Measurements from ENCODE around the gene RAD51B.

Gene RAD51B

GRCh38 chr14:68552602-68553001, 733.0 kb downstream of the RAD51B start:
- H3K27me3 ChIP-seq (ENCODE audit: insufficient read depth, low read length, poor library complexity), result no peaks in the 10 kb centered on the region
- no peak overlapping the region for H3K18ac ChIP-seq (ENCODE audit: low read length)
- no peak overlapping the region for H3K9ac ChIP-seq (ENCODE audit: low read length)
- peaks cover 16% of the 10 kb centered on the region for H3K4me1 ChIP-seq (ENCODE audit: control insufficient read depth, low read depth, low read length)
- no peak overlapping the region for H2BK120ac ChIP-seq (ENCODE audit: low read depth, low read length)
- no peaks in the 10 kb centered on the region for H3K79me1 ChIP-seq (ENCODE audit: low read length)
- H3K79me2 ChIP-seq (ENCODE audit: control insufficient read depth, insufficient read depth, low read length), result no peaks in the 10 kb centered on the region
- H3K4me2 ChIP-seq (ENCODE audit: low read length), result no peak overlapping the region
- H3K23ac ChIP-seq (ENCODE audit: low read length), result no peak overlapping the region
- H4K5ac ChIP-seq (ENCODE audit: low read length), result no peak overlapping the region
- H3K27ac ChIP-seq (ENCODE audit: low read depth, low read length), result no peak overlapping the region
- no peaks in the 10 kb centered on the region for H3K36me3 ChIP-seq (ENCODE audit: control insufficient read depth, insufficient read depth, low read length)
- H2AK5ac ChIP-seq (ENCODE audit: low read length), result no peak overlapping the region
- no peak for DNase-seq
- no peak overlapping the region for H2BK5ac ChIP-seq (ENCODE audit: low read length)
- WGBS (ENCODE audit: extremely low coverage, insufficient coverage, low lambda C conversion rate), result no CpG with 5 or more reads among the region's 2 CpGs
- H4K8ac ChIP-seq (ENCODE audit: low read depth, low read length), result no peak overlapping the region
- H2BK15ac ChIP-seq (replicated peaks; ENCODE audit: low read depth), result no peak overlapping the region
- H3K4me3 ChIP-seq (ENCODE audit: low read length), result no peak overlapping the region
- no peak overlapping the region for H3K4ac ChIP-seq (ENCODE audit: low read depth, low read length)
- no peak overlapping the region for H3K56ac ChIP-seq (ENCODE audit: low read length)

- H2BK15ac ChIP-seq (replicated peaks; ENCODE audit: low read depth), result no peak overlapping the region
- peaks cover 15% of the 10 kb centered on the region for H3K4me1 ChIP-seq (ENCODE audit: control insufficient read depth, low read depth, low read length)
- H2BK5ac ChIP-seq (ENCODE audit: low read length), result no peak overlapping the region
- H3K18ac ChIP-seq (ENCODE audit: low read length), result no peak overlapping the region
- no peak overlapping the region for H3K4me3 ChIP-seq (ENCODE audit: low read length)
- H2AK5ac ChIP-seq (ENCODE audit: low read length), result no peak overlapping the region
- H3K4me2 ChIP-seq (ENCODE audit: low read length), result no peak overlapping the region
- no peak overlapping the region for H3K23ac ChIP-seq (ENCODE audit: low read length)
- no peak overlapping the region for H3K9ac ChIP-seq (ENCODE audit: low read length)
- no peak overlapping the region for H3K4ac ChIP-seq (ENCODE audit: low read depth, low read length)
- H2BK120ac ChIP-seq (ENCODE audit: low read depth, low read length), result no peak overlapping the region
- WGBS (ENCODE audit: extremely low coverage, insufficient coverage, low lambda C conversion rate), result no CpG with 5 or more reads among the region's 3 CpGs
- no peaks in the 10 kb centered on the region for H3K79me2 ChIP-seq (ENCODE audit: control insufficient read depth, insufficient read depth, low read length)
- H3K27me3 ChIP-seq (ENCODE audit: insufficient read depth, low read length, poor library complexity), result no peaks in the 10 kb centered on the region
- H3K56ac ChIP-seq (ENCODE audit: low read length), result no peak overlapping the region
- DNase-seq, result no peak
- H4K5ac ChIP-seq (ENCODE audit: low read length), result no peak overlapping the region
- H4K8ac ChIP-seq (ENCODE audit: low read depth, low read length), result no peak overlapping the region
- no peaks in the 10 kb centered on the region for H3K36me3 ChIP-seq (ENCODE audit: control insufficient read depth, insufficient read depth, low read length)
- H3K79me1 ChIP-seq (ENCODE audit: low read length), result no peaks in the 10 kb centered on the region
- no peak overlapping the region for H3K27ac ChIP-seq (ENCODE audit: low read depth, low read length)
Measured at GRCh38 chr14:68553311-68553710, 733.7 kb downstream of the RAD51B start.

- Histone ChIP-seq H3K27me3 (ENCODE audit: insufficient read depth, low read length, poor library complexity) (no peaks in the 10 kb centered on the region), H3K79me1 (ENCODE audit: low read length) (no peaks in the 10 kb centered on the region), H3K79me2 (ENCODE audit: control insufficient read depth, insufficient read depth, low read length) (no peaks in the 10 kb centered on the region), H2BK120ac (ENCODE audit: low read depth, low read length) (no peak overlapping the region), H3K36me3 (ENCODE audit: control insufficient read depth, insufficient read depth, low read length) (no peaks in the 10 kb centered on the region), H3K4me1 (ENCODE audit: control insufficient read depth, low read depth, low read length) (peaks cover 9% of the 10 kb centered on the region), H3K23ac (ENCODE audit: low read length) (no peak overlapping the region), H4K8ac (ENCODE audit: low read depth, low read length) (no peak overlapping the region), H3K27ac (ENCODE audit: low read depth, low read length) (no peak overlapping the region), H4K5ac (ENCODE audit: low read length) (no peak overlapping the region), H3K4ac (ENCODE audit: low read depth, low read length) (no peak overlapping the region), H2BK5ac (ENCODE audit: low read length) (no peak overlapping the region), H3K56ac (ENCODE audit: low read length) (no peak overlapping the region), H3K4me2 (ENCODE audit: low read length) (no peak overlapping the region), H3K4me3 (ENCODE audit: low read length) (no peak overlapping the region), H3K18ac (ENCODE audit: low read length) (no peak overlapping the region), H3K9ac (ENCODE audit: low read length) (no peak overlapping the region), H2BK15ac (replicated peaks; ENCODE audit: low read depth) (no peak overlapping the region), H2AK5ac (ENCODE audit: low read length) (no peak overlapping the region)
- DNase-seq, result no peak
- no CpG with 5 or more reads among the region's 4 CpGs for WGBS (ENCODE audit: extremely low coverage, insufficient coverage, low lambda C conversion rate)
Measured at GRCh38 chr14:68554231-68554630, 734.7 kb downstream of the RAD51B start.

GRCh38 chr14:68556253-68556652, 736.7 kb downstream of the RAD51B start:
- no peak overlapping the region for H2BK120ac ChIP-seq (ENCODE audit: low read depth, low read length)
- no peak overlapping the region for H3K23ac ChIP-seq (ENCODE audit: low read length)
- no peak overlapping the region for H3K9ac ChIP-seq (ENCODE audit: low read length)
- peaks cover 7% of the 10 kb centered on the region for H3K4me1 ChIP-seq (ENCODE audit: control insufficient read depth, low read depth, low read length)
- H2BK15ac ChIP-seq (replicated peaks; ENCODE audit: low read depth), result no peak overlapping the region
- DNase-seq, result no peak
- H4K8ac ChIP-seq (ENCODE audit: low read depth, low read length), result no peak overlapping the region
- no peak overlapping the region for H3K18ac ChIP-seq (ENCODE audit: low read length)
- H3K56ac ChIP-seq (ENCODE audit: low read length), result no peak overlapping the region
- H3K4me2 ChIP-seq (ENCODE audit: low read length), result no peak overlapping the region
- H3K27me3 ChIP-seq (ENCODE audit: insufficient read depth, low read length, poor library complexity), result no peaks in the 10 kb centered on the region
- H3K79me1 ChIP-seq (ENCODE audit: low read length), result no peaks in the 10 kb centered on the region
- no peak overlapping the region for H4K5ac ChIP-seq (ENCODE audit: low read length)
- no peaks in the 10 kb centered on the region for H3K79me2 ChIP-seq (ENCODE audit: control insufficient read depth, insufficient read depth, low read length)
- WGBS (ENCODE audit: extremely low coverage, insufficient coverage, low lambda C conversion rate), result no CpG with 5 or more reads among the region's 4 CpGs
- no peak overlapping the region for H3K4ac ChIP-seq (ENCODE audit: low read depth, low read length)
- no peak overlapping the region for H3K4me3 ChIP-seq (ENCODE audit: low read length)
- no peaks in the 10 kb centered on the region for H3K36me3 ChIP-seq (ENCODE audit: control insufficient read depth, insufficient read depth, low read length)
- H2AK5ac ChIP-seq (ENCODE audit: low read length), result no peak overlapping the region
- H2BK5ac ChIP-seq (ENCODE audit: low read length), result no peak overlapping the region
- H3K27ac ChIP-seq (ENCODE audit: low read depth, low read length), result no peak overlapping the region

GRCh38 chr14:68557648-68558047, 738.1 kb downstream of the RAD51B start:
- no peak overlapping the region for H2BK15ac ChIP-seq (replicated peaks; ENCODE audit: low read depth)
- H4K5ac ChIP-seq (ENCODE audit: low read length), result no peak overlapping the region
- H4K8ac ChIP-seq (ENCODE audit: low read depth, low read length), result no peak overlapping the region
- H2BK120ac ChIP-seq (ENCODE audit: low read depth, low read length), result no peak overlapping the region
- H3K27me3 ChIP-seq (ENCODE audit: insufficient read depth, low read length, poor library complexity), result no peaks in the 10 kb centered on the region
- H3K4me1 ChIP-seq (ENCODE audit: control insufficient read depth, low read depth, low read length), result peaks cover 7% of the 10 kb centered on the region
- H3K4ac ChIP-seq (ENCODE audit: low read depth, low read length), result no peak overlapping the region
- H2AK5ac ChIP-seq (ENCODE audit: low read length), result no peak overlapping the region
- DNase-seq, result no peak
- H3K23ac ChIP-seq (ENCODE audit: low read length), result no peak overlapping the region
- no peak overlapping the region for H3K4me2 ChIP-seq (ENCODE audit: low read length)
- H2BK5ac ChIP-seq (ENCODE audit: low read length), result no peak overlapping the region
- H3K79me2 ChIP-seq (ENCODE audit: control insufficient read depth, insufficient read depth, low read length), result no peaks in the 10 kb centered on the region
- no peak overlapping the region for H3K27ac ChIP-seq (ENCODE audit: low read depth, low read length)
- H3K18ac ChIP-seq (ENCODE audit: low read length), result no peak overlapping the region
- no peaks in the 10 kb centered on the region for H3K79me1 ChIP-seq (ENCODE audit: low read length)
- no peak overlapping the region for H3K4me3 ChIP-seq (ENCODE audit: low read length)
- H3K56ac ChIP-seq (ENCODE audit: low read length), result no peak overlapping the region
- WGBS (ENCODE audit: extremely low coverage, insufficient coverage, low lambda C conversion rate), result no CpG with 5 or more reads among the region's 2 CpGs
- no peak overlapping the region for H3K9ac ChIP-seq (ENCODE audit: low read length)
- no peaks in the 10 kb centered on the region for H3K36me3 ChIP-seq (ENCODE audit: control insufficient read depth, insufficient read depth, low read length)

GRCh38 chr14:68558096-68558495, 738.5 kb downstream of the RAD51B start:
- no peaks in the 10 kb centered on the region for H3K79me1 ChIP-seq (ENCODE audit: low read length)
- no peak overlapping the region for H3K27ac ChIP-seq (ENCODE audit: low read depth, low read length)
- H2BK15ac ChIP-seq (replicated peaks; ENCODE audit: low read depth), result no peak overlapping the region
- no peak for DNase-seq
- H2BK120ac ChIP-seq (ENCODE audit: low read depth, low read length), result no peak overlapping the region
- no peak overlapping the region for H3K56ac ChIP-seq (ENCODE audit: low read length)
- H2AK5ac ChIP-seq (ENCODE audit: low read length), result no peak overlapping the region
- no peak overlapping the region for H4K5ac ChIP-seq (ENCODE audit: low read length)
- H4K8ac ChIP-seq (ENCODE audit: low read depth, low read length), result no peak overlapping the region
- H3K4me3 ChIP-seq (ENCODE audit: low read length), result no peak overlapping the region
- H3K4ac ChIP-seq (ENCODE audit: low read depth, low read length), result no peak overlapping the region
- no peaks in the 10 kb centered on the region for H3K36me3 ChIP-seq (ENCODE audit: control insufficient read depth, insufficient read depth, low read length)
- no peaks in the 10 kb centered on the region for H3K27me3 ChIP-seq (ENCODE audit: insufficient read depth, low read length, poor library complexity)
- H3K4me1 ChIP-seq (ENCODE audit: control insufficient read depth, low read depth, low read length), result peaks cover 8% of the 10 kb centered on the region
- H3K18ac ChIP-seq (ENCODE audit: low read length), result no peak overlapping the region
- no peak overlapping the region for H3K9ac ChIP-seq (ENCODE audit: low read length)
- H3K4me2 ChIP-seq (ENCODE audit: low read length), result no peak overlapping the region
- H3K79me2 ChIP-seq (ENCODE audit: control insufficient read depth, insufficient read depth, low read length), result no peaks in the 10 kb centered on the region
- WGBS (ENCODE audit: extremely low coverage, insufficient coverage, low lambda C conversion rate), result no CpG with 5 or more reads among the region's 11 CpGs
- no peak overlapping the region for H3K23ac ChIP-seq (ENCODE audit: low read length)
- H2BK5ac ChIP-seq (ENCODE audit: low read length), result no peak overlapping the region
